Left kidney (tissue), 2 donors: ENCODE results near the gene RASGEF1C. TPM values are rescaled to one million over a fixed set of nuclear protein-coding genes. Genes with fewer than 3 reads are reported as not detected.
"Not testable (repeated sequence)": the region's sequence is repeated elsewhere in the genome, so short reads cannot be mapped to it uniquely, and the experiment has no call there.

Experiments used
- DNase-seq: peaks from one replicate; pipeline ENCODE4 v3.0.0-alpha.2; 2013
- polyA plus RNA-seq: library from polyadenylated mRNA; unstranded; fragments of 120-200 nt; gene quantifications from one replicate; pipeline ENCODE4 v1.2.1, GENCODE V29; 2013; ENCODE audit not compliant: insufficient read length

Gene RASGEF1C
- polyA plus RNA-seq, 1 donor: 0.27 TPM

GRCh38 chr5:180210961-180211760 is 2.1 kb upstream of the RASGEF1C start:
- no peak for DNase-seq

- DNase-seq: not testable (repeated sequence)
These were observed 1.1 kb upstream of the RASGEF1C start for GRCh38 chr5:180210077-180210476.

GRCh38 chr5:180208435-180209081 is 453 bp downstream of the RASGEF1C start:
- DNase-seq: peak; percentile 14

GRCh38 chr5:180208038-180208434 is 975 bp downstream of the RASGEF1C start:
- no peak for DNase-seq

- no peak for DNase-seq
These were observed 1.4 kb downstream of the RASGEF1C start for GRCh38 chr5:180207593-180207992.

- DNase-seq: no peak
These were observed 2.0 kb downstream of the RASGEF1C start for GRCh38 chr5:180206993-180207392.

- no peak for DNase-seq
These were observed 3.1 kb downstream of the RASGEF1C start for GRCh38 chr5:180205916-180206315.

GRCh38 chr5:180204276-180204819 is 4.7 kb downstream of the RASGEF1C start:
- DNase-seq: no peak

- DNase-seq: no peak
These were observed 6.0 kb downstream of the RASGEF1C start for GRCh38 chr5:180202939-180203573.

GRCh38 chr5:180201051-180201987 is 7.7 kb downstream of the RASGEF1C start:
- no peak for DNase-seq

- no peak for DNase-seq
These were observed 9.6 kb downstream of the RASGEF1C start for GRCh38 chr5:180199390-180199789.

- DNase-seq: no peak
These were observed 10.8 kb downstream of the RASGEF1C start for GRCh38 chr5:180198208-180198607.

- DNase-seq: no peak
These were observed 11.9 kb downstream of the RASGEF1C start for GRCh38 chr5:180197016-180197702.

- no peak for DNase-seq
These were observed 14.3 kb downstream of the RASGEF1C start for GRCh38 chr5:180194410-180195345.

- DNase-seq: no peak
These were observed 15.1 kb downstream of the RASGEF1C start for GRCh38 chr5:180193749-180194375.

GRCh38 chr5:180191716-180192115 is 17.3 kb downstream of the RASGEF1C start:
- no peak for DNase-seq

- no peak for DNase-seq
These were observed 21.2 kb downstream of the RASGEF1C start for GRCh38 chr5:180187767-180188166.

- no peak for DNase-seq
These were observed 28.2 kb downstream of the RASGEF1C start for GRCh38 chr5:180180846-180181245.

GRCh38 chr5:180180421-180180820 is 28.6 kb downstream of the RASGEF1C start:
- DNase-seq: no peak
